BLaER1 (cell line): ENCODE results near the gene UQCC5.
A peak's percentile ranks its signal among the peaks of the same experiment; 100 is the strongest.

Experiments used
- H3K27ac ChIP-seq: shearing (Covaris generic); formaldehyde crosslinking; 2 replicates; pipeline ENCODE4 v1.8.1; 2022
- H3K27me3 ChIP-seq: shearing (Covaris generic); formaldehyde crosslinking; 2 replicates; pipeline ENCODE4 v1.8.1; 2022
- H3K36me3 ChIP-seq: shearing (Covaris generic); formaldehyde crosslinking; 2 replicates; pipeline ENCODE4 v1.8.1; 2022
- H3K4me1 ChIP-seq: shearing (Covaris generic); formaldehyde crosslinking; 2 replicates; pipeline ENCODE4 v1.8.1; 2022
- H3K4me2 ChIP-seq: shearing (Covaris generic); formaldehyde crosslinking; 2 replicates; pipeline ENCODE4 v1.8.1; 2022
- H3K4me3 ChIP-seq: shearing (Covaris generic); formaldehyde crosslinking; 2 replicates; pipeline ENCODE4 v1.8.1; 2022
- H3K9ac ChIP-seq: shearing (Covaris generic); formaldehyde crosslinking; 2 replicates; pipeline ENCODE4 v1.8.1; 2022
- H3K9me3 ChIP-seq: shearing (Covaris generic); formaldehyde crosslinking; 2 replicates; pipeline ENCODE4 v1.8.1; 2022
- H4K20me1 ChIP-seq: shearing (Covaris generic); formaldehyde crosslinking; 2 replicates; pipeline ENCODE4 v1.8.1; 2022
- Cebpa-rat ChIP-seq: shearing (Covaris generic); IDR thresholded peaks from 2 replicates; pipeline ENCODE4 v1.8.1; 2022

The UQCC5 gene

GRCh38 chr3:52533623-52534280 is 2.7 kb upstream of the UQCC5 start, which contains the start of gene NT5DC2:
Gene NT5DC2 (minus strand): TSS chr3:52533857. CDS start chr3:52533737, 120 bp downstream.
- peak within 1 kb of the TSS; percentile 93 for H3K4me3 ChIP-seq
- H4K20me1 ChIP-seq = peaks cover 54% of the 10 kb centered on the region
- H3K27me3 ChIP-seq = no peaks in the 10 kb centered on the region
- H3K27ac ChIP-seq = peak within 1 kb of the TSS; percentile 90
- H3K4me1 ChIP-seq = peaks cover 70% of the 10 kb centered on the region
- peak within 1 kb of the TSS; percentile 95 for H3K4me2 ChIP-seq
- H3K9ac ChIP-seq = peak within 1 kb of the TSS; percentile 93
- peaks cover 26% of the 10 kb centered on the region for H3K36me3 ChIP-seq
- H3K9me3 ChIP-seq = no peaks in the 10 kb centered on the region
- no peak for TF ChIP-seq Cebpa-rat

GRCh38 chr3:52534281-52535183 is 1.9 kb upstream of the UQCC5 start:
- Histone ChIP-seq H3K4me3 (peak overlapping the region; percentile 93), H3K9ac (peak overlapping the region; percentile 83)

GRCh38 chr3:52535411-52536111 is 844 bp upstream of the UQCC5 start:
- no peak overlapping the region for H3K9ac ChIP-seq
- peak overlapping the region; percentile 25; the same call in 1 of the 2 replicates for H3K4me3 ChIP-seq
- H3K36me3 ChIP-seq = peaks cover 25% of the 10 kb centered on the region; the same call in 1 of the 2 replicates
- H3K4me1 ChIP-seq = peaks cover 68% of the 10 kb centered on the region
- H3K27me3 ChIP-seq = no peaks in the 10 kb centered on the region
- H4K20me1 ChIP-seq = peaks cover 53% of the 10 kb centered on the region
- H3K9me3 ChIP-seq = no peaks in the 10 kb centered on the region
- no peak for TF ChIP-seq Cebpa-rat
- H3K27ac ChIP-seq = no peak overlapping the region
- H3K4me2 ChIP-seq = peak overlapping the region; percentile 95

More at GRCh38 chr3:52534281-52535183, 1.9 kb upstream of the UQCC5 start:
- H3K4me1 ChIP-seq = peaks cover 77% of the 10 kb centered on the region
- peak overlapping the region; percentile 95 for H3K4me2 ChIP-seq
- peaks cover 54% of the 10 kb centered on the region for H4K20me1 ChIP-seq
- peaks cover 26% of the 10 kb centered on the region for H3K36me3 ChIP-seq
- no peak for TF ChIP-seq Cebpa-rat
- H3K27me3 ChIP-seq = no peaks in the 10 kb centered on the region
- H3K9me3 ChIP-seq = no peaks in the 10 kb centered on the region
- peak overlapping the region; percentile 82 for H3K27ac ChIP-seq

GRCh38 chr3:52536112-52536368 is 365 bp upstream of the UQCC5 start:
- Histone ChIP-seq H3K27me3 (no peaks in the 10 kb centered on the region), H3K4me2 (peak overlapping the region; percentile 95), H3K9ac (no peak overlapping the region), H3K9me3 (no peaks in the 10 kb centered on the region), H3K27ac (no peak overlapping the region), H3K4me3 (peak overlapping the region; percentile 25; the same call in 1 of the 2 replicates), H4K20me1 (peaks cover 53% of the 10 kb centered on the region), H3K36me3 (peaks cover 26% of the 10 kb centered on the region), H3K4me1 (peaks cover 64% of the 10 kb centered on the region)
- TF ChIP-seq Cebpa-rat = no peak

GRCh38 chr3:52537165-52537620 is 788 bp downstream of the UQCC5 start:
- Histone ChIP-seq H3K27ac (peak overlapping the region; percentile 80), H3K4me3 (peak overlapping the region; percentile 81), H3K9me3 (no peaks in the 10 kb centered on the region), H4K20me1 (peaks cover 47% of the 10 kb centered on the region), H3K4me2 (peak overlapping the region; percentile 95), H3K9ac (peak overlapping the region; percentile 87), H3K27me3 (no peaks in the 10 kb centered on the region), H3K36me3 (peaks cover 34% of the 10 kb centered on the region), H3K4me1 (peaks cover 52% of the 10 kb centered on the region)
- no peak for TF ChIP-seq Cebpa-rat

- Histone ChIP-seq H3K9me3 (no peaks in the 10 kb centered on the region), H3K27me3 (no peaks in the 10 kb centered on the region), H3K27ac (no peak overlapping the region), H4K20me1 (peaks cover 49% of the 10 kb centered on the region), H3K9ac (peak overlapping the region; percentile 87), H3K4me2 (peak overlapping the region; percentile 95), H3K36me3 (peaks cover 37% of the 10 kb centered on the region), H3K4me3 (peak overlapping the region; percentile 81), H3K4me1 (peaks cover 45% of the 10 kb centered on the region)
- TF ChIP-seq Cebpa-rat = no peak
These were observed 1.5 kb downstream of the UQCC5 start for GRCh38 chr3:52537726-52538421.

- no peaks in the 10 kb centered on the region for H3K27me3 ChIP-seq
- peaks cover 60% of the 10 kb centered on the region for H4K20me1 ChIP-seq
- TF ChIP-seq Cebpa-rat = no peak
- H3K36me3 ChIP-seq = peaks cover 47% of the 10 kb centered on the region
- H3K4me1 ChIP-seq = peaks cover 43% of the 10 kb centered on the region
- H3K4me3 ChIP-seq = no peak overlapping the region
- peak overlapping the region; percentile 95 for H3K4me2 ChIP-seq
- H3K27ac ChIP-seq = peak overlapping the region; percentile 39
- no peak overlapping the region for H3K9ac ChIP-seq
- H3K9me3 ChIP-seq = no peaks in the 10 kb centered on the region
These were observed 2.7 kb downstream of the UQCC5 start for GRCh38 chr3:52539010-52539653.

- peaks cover 79% of the 10 kb centered on the region for H4K20me1 ChIP-seq
- TF ChIP-seq Cebpa-rat = no peak
- H3K4me1 ChIP-seq = peaks cover 24% of the 10 kb centered on the region
- H3K27ac ChIP-seq = no peak overlapping the region
- no peak overlapping the region for H3K4me2 ChIP-seq
- no peaks in the 10 kb centered on the region for H3K9me3 ChIP-seq
- no peak overlapping the region for H3K4me3 ChIP-seq
- H3K9ac ChIP-seq = no peak overlapping the region
- no peaks in the 10 kb centered on the region for H3K27me3 ChIP-seq
- peaks cover 66% of the 10 kb centered on the region for H3K36me3 ChIP-seq
These were observed 4.6 kb downstream of the UQCC5 start for GRCh38 chr3:52541050-52541449.

GRCh38 chr3:52544937-52545336 is 8.5 kb downstream of the UQCC5 start:
- TF ChIP-seq Cebpa-rat = no peak
- no peak overlapping the region for H3K27ac ChIP-seq
- H3K36me3 ChIP-seq = peaks cover 90% of the 10 kb centered on the region
- no peak overlapping the region for H3K4me2 ChIP-seq
- H3K27me3 ChIP-seq = no peaks in the 10 kb centered on the region
- no peaks in the 10 kb centered on the region for H3K4me1 ChIP-seq
- H4K20me1 ChIP-seq = peaks cover 59% of the 10 kb centered on the region
- H3K9ac ChIP-seq = no peak overlapping the region
- no peak overlapping the region for H3K4me3 ChIP-seq
- H3K9me3 ChIP-seq = no peaks in the 10 kb centered on the region
